Muscle of leg (tissue), 11 donors: Measurements from ENCODE around the gene ARHGEF18. TPM values are rescaled to one million over a fixed set of nuclear protein-coding genes. Genes with fewer than 3 reads are reported as not detected.
A peak's percentile ranks its signal among the peaks of the same experiment; 100 is the strongest.
"Not testable (repeated sequence)": the region's sequence is repeated elsewhere in the genome, so short reads cannot be mapped to it uniquely, and the experiment has no call there.

ENCODE experiments used
- DNase-seq: peaks from one replicate; pipeline ENCODE4 v3.0.0; 2013
- H3K27ac ChIP-seq: one replicate; pipeline ENCODE4 v1.5.1; 2013; ENCODE audit warnings: mild to moderate bottlenecking, low read length, control low read depth
- H3K27me3 ChIP-seq: one replicate; pipeline ENCODE4 v1.6.1; 2013; ENCODE audit warnings: low read length; ENCODE audit not compliant: control insufficient read depth, insufficient read depth
- H3K36me3 ChIP-seq: one replicate; pipeline ENCODE4 v1.6.1; 2013; ENCODE audit warnings: low read length; ENCODE audit not compliant: control insufficient read depth, insufficient read depth
- H3K4me1 ChIP-seq: one replicate; pipeline ENCODE4 v1.6.1; 2013; ENCODE audit warnings: low read length; ENCODE audit not compliant: control insufficient read depth, insufficient read depth
- H3K4me3 ChIP-seq: one replicate; pipeline ENCODE4 v1.5.1; 2013; ENCODE audit warnings: low read length, control low read depth
- H3K9me3 ChIP-seq: replicated peaks from 2 replicates; pipeline ENCODE4 v1.6.1; 2013; ENCODE audit warnings: low read depth, low read length; ENCODE audit not compliant: control insufficient read depth
- WGBS: methylation state at CpG from one replicate; pipeline ENCODE4 v1.1.5; 2013; ENCODE audit warnings: missing lambda C conversion rate; ENCODE audit not compliant: insufficient coverage; 5-methylcytosine and 5-hydroxymethylcytosine counted together
- polyA plus RNA-seq, 8 donors: library from polyadenylated mRNA; unstranded; fragments of 120-200 nt; gene quantifications; one replicate each; pipeline versions ENCODE4 v1.2.1 to v1.2.3, GENCODE V29; 2013; ENCODE audit warnings: inconsistent platforms in 1 of 8, low replicate concordance in 1 of 8; ENCODE audit not compliant: insufficient read length in 8 of 8, insufficient read depth in 1 of 8
- total RNA-seq: library from RNA; stranded (reverse); fragments of 120-200 nt; gene quantifications from one replicate; pipeline ENCODE4 v1.2.4, GENCODE V29; 2013

ARHGEF18 gene
- total and polyA plus RNA-seq, 9 donors: 11.5 to 18.0 (median 15.7) TPM

DNA sequence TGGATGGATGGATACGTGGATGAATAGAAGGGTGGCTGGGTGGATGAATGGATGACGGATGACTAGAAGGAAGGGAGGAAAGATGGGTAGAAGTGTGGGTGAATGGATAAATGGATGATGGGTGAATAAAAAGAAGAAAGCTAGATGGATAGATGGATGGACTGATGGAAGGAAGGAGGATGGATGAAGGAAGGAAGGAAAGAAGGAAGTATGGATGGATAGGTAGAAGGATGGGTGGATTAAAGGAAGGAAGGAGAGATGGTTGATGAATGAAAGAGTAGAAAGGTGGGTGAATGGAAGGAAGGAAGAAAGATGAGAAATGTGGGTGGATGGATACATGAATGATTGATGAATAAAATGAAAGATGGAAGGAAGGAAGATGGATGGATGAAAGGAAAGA lies 14.5 kb downstream of the ARHGEF18 start:
- no peaks in the 10 kb centered on the region for H3K36me3 ChIP-seq
- no peak overlapping the region for H3K27ac ChIP-seq
- WGBS: 84% methylated on average over 2 of the region's 2 CpGs
- no peaks in the 10 kb centered on the region for H3K27me3 ChIP-seq
- H3K4me1 ChIP-seq: no peaks in the 10 kb centered on the region
- H3K9me3 ChIP-seq: no peaks in the 10 kb centered on the region
- DNase-seq: no peak
- no peak overlapping the region for H3K4me3 ChIP-seq

DNA sequence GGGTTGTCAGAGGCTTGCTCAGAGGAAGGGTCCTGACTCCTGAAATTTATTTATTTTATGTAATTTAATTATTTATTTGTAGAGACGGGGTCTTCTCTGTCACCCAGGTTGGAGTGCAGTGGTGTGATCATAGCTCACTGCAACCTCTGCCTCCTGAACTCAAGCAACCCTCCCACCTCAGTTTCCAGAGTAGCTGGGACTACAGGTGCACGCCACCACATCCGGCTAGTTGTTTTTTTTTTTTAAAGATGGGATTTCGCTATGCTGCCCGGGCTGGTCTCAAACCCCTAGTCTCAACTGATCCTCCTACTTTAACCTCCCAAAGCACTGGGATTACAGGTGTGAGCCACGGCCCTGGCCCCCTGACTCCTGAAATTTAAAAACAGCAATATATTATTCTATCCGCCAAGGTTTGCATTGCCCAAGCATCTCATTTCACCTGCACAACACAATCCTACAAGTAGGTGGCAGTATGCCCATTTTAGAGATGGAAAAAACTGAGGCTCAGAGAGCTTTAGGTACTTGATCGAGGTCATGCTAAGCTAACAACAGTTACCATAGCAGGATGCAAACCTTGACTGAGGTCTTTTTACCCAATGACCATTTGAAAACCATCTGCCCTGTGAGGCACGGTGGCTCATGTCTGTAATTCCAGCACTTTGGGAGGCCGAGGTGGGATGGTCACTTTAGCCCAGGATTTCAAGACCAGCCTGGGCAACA lies 18.1 kb downstream of the ARHGEF18 start:
- Histone ChIP-seq H3K27ac (no peak overlapping the region), H3K36me3 (no peaks in the 10 kb centered on the region), H3K27me3 (no peaks in the 10 kb centered on the region), H3K4me1 (no peaks in the 10 kb centered on the region), H3K4me3 (no peak overlapping the region), H3K9me3 (no peaks in the 10 kb centered on the region)
- DNase-seq: peak; percentile 33
- WGBS: 88% methylated on average over 3 of the region's 10 CpGs

DNA sequence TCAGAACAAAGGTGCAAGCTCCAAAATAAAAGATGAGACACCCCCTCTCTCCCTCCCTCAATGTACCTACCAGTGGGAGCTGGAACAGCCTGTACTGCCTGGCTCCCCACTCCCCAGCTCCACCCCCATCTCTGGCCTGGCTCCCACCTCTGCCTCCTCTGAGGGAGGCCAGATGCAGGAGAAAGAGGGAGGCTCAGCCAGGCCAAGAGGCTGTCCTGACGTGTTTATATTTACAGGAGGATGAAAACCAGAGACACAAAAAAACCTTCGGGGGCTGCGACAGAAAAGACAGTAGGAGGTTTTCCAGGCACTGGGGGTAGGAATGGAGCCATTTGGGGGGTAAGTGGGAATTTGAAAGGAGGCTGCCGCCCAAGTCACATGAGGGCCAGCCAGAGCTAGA lies 19.7 kb downstream of the ARHGEF18 start:
- no peaks in the 10 kb centered on the region for H3K27me3 ChIP-seq
- H3K4me1 ChIP-seq: no peaks in the 10 kb centered on the region
- no peaks in the 10 kb centered on the region for H3K36me3 ChIP-seq
- H3K4me3 ChIP-seq: no peak overlapping the region
- H3K27ac ChIP-seq: no peak overlapping the region
- no peaks in the 10 kb centered on the region for H3K9me3 ChIP-seq
- no peak for DNase-seq
- WGBS: 21% methylated on average over 4 of the region's 4 CpGs

DNA sequence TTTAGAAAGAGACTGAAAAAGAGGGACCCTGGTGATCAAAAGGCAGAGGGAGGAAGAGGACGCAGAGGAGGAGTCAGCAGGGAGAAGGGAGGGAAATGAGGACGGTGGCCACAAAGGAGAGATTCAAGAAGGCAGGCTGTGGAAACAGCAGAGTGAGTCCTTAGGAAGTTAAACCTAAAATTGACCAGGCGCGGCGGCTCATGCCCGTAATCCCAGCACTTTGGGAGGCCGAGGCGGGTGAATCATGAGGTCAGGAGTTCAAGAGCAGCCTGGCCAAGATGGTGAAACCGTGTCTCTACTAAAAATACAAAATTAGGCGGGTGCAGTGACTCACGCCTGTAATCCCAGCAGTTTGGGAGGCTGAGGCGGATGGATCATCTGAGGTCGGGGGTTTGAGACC lies 20.1 kb downstream of the ARHGEF18 start:
- not testable (repeated sequence) for H3K4me1 ChIP-seq, H3K27me3 ChIP-seq, H3K27ac ChIP-seq, H3K4me3 ChIP-seq, H3K36me3 ChIP-seq, H3K9me3 ChIP-seq, DNase-seq
- 43% methylated on average over 10 of the region's 13 CpGs for whole genome bisulfite sequencing

DNA sequence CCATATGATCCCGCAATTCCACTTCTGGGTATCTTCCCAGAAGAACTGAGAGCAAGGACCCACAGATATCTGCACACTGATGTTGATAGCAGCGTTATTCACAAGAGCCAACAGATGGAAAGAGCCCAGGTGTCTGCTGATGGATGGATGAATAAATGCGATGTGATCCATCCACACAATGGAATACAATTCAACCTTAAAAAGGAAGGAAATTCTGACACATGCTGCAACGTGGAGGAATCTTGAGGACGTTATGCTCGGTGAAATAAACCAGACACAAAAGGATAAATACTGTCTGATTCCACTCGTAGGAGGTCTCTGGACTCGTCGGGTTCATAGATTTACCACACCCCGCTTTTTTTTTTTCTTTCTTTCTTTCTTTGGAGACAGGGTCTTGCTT lies 21.8 kb downstream of the ARHGEF18 start:
- H3K27me3 ChIP-seq: no peaks in the 10 kb centered on the region
- no peak overlapping the region for H3K4me3 ChIP-seq
- no peaks in the 10 kb centered on the region for H3K4me1 ChIP-seq
- whole genome bisulfite sequencing: 72% methylated on average over 6 of the region's 10 CpGs
- no peaks in the 10 kb centered on the region for H3K36me3 ChIP-seq
- H3K27ac ChIP-seq: no peak overlapping the region
- DNase-seq: no peak
- no peaks in the 10 kb centered on the region for H3K9me3 ChIP-seq

DNA sequence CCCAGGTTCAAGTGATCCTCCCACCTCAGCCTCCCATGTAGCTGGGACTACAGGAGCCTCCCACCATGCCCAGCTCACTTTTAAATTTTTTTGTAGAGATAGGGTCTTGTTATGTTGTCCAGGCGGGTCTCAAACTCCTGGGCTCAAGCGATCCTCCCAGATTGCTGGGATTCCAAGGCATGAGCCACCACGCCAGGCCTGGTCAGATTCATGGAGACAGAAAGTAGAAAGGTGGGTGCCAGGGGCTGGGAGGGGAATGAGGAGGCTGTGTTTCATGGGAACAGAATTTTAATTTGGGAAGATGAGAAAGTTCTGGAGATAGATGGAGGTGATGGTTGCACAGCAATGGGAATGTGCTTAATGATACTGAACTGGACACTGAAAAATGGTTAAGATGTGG lies 22.3 kb downstream of the ARHGEF18 start:
- Histone ChIP-seq H3K27me3 (no peaks in the 10 kb centered on the region), H3K27ac (no peak overlapping the region), H3K9me3 (no peaks in the 10 kb centered on the region), H3K4me1 (no peaks in the 10 kb centered on the region), H3K4me3 (no peak overlapping the region), H3K36me3 (no peaks in the 10 kb centered on the region)
- no peak for DNase-seq
- WGBS: 100% methylated on average over 3 of the region's 3 CpGs

DNA sequence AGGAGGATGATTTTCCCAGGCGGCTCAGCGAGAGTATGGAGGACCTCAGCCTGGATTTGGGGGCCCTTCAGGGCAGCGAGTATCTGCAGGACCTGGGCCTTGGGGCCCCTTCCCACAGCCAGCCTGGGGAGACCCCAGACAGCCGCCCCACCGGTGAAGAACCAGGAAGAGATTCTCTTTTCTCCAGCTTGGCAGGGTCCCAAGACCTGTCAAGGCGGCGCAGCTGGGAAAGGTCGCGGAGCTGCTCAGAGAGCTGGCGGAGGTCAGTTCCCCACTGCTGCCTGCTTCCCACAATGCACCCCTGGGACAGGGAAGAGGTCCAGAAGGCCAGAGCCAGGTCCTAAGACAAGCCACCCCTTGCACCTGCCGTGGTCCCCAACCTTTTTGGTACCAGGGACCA lies 24.1 kb downstream of the ARHGEF18 start:
- Histone ChIP-seq H3K36me3 (no peaks in the 10 kb centered on the region), H3K27me3 (no peaks in the 10 kb centered on the region), H3K9me3 (no peaks in the 10 kb centered on the region), H3K27ac (no peak overlapping the region), H3K4me1 (no peaks in the 10 kb centered on the region), H3K4me3 (no peak overlapping the region)
- DNase-seq: no peak
- 75% methylated on average over 8 of the region's 11 CpGs for WGBS

DNA sequence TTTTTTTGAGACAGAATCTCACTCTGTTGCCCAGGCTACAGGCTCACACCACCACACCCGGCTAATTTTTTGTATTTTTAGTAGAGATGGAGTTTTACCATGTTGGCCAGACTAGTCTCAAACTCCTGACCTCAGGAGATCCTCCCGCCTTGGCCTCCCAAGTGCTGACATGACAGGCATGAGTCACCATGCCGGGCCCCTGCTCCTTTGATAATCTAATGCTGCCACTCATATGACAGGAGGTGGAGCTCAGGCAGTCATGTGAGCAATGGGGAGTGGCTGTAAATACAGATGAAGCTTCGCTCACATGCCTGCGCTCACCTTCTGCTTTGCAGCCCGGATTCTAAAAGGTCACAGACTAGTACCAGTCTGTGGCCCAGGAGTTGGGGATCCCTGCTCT lies 25.1 kb downstream of the ARHGEF18 start:
- no peaks in the 10 kb centered on the region for H3K4me1 ChIP-seq
- H3K27me3 ChIP-seq: no peaks in the 10 kb centered on the region
- H3K27ac ChIP-seq: no peak overlapping the region
- no peaks in the 10 kb centered on the region for H3K36me3 ChIP-seq
- no peak overlapping the region for H3K4me3 ChIP-seq
- no peak for DNase-seq
- 86% methylated on average over 3 of the region's 6 CpGs for WGBS
- H3K9me3 ChIP-seq: no peaks in the 10 kb centered on the region

DNA sequence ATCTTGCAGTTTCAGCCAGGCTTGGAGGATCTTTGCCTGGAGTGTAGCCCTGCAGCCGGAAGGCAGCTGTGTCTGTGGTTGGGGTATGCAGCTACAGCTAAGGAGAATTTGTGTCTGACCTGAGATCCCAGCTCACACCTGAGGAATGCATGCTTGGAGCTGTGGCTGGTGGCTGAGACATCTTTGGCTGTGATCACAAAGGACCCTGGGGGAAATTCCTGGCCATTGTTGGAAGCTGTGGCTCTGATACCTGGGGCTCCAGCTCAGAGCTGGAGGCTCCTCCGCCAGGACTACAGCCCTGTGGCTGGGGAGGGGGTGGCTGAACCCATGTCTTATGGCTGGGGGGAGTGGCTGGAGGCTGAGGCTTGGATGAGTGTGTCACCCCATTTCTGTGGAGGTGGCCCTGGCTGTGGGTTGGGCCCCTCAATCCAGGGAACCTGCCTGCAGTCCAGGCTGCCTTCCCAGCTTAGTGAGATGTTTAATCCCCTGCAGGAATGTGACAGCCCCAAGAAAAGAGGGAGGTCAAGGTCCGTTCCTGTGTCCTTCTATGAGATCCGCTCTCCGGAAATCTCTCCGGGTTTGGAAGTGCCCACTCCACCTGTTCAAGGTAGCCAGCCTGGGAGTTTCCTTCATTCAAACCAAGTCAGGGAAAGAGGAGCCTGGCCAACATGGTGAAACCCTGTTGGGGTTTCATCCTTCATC lies 27.6 kb downstream of the ARHGEF18 start:
- H3K9me3 ChIP-seq: no peaks in the 10 kb centered on the region
- H3K36me3 ChIP-seq: no peaks in the 10 kb centered on the region
- no peaks in the 10 kb centered on the region for H3K4me1 ChIP-seq
- no peak for DNase-seq
- H3K4me3 ChIP-seq: no peak overlapping the region
- no peaks in the 10 kb centered on the region for H3K27me3 ChIP-seq
- no peak overlapping the region for H3K27ac ChIP-seq
- WGBS: 71% methylated on average over 5 of the region's 6 CpGs

DNA sequence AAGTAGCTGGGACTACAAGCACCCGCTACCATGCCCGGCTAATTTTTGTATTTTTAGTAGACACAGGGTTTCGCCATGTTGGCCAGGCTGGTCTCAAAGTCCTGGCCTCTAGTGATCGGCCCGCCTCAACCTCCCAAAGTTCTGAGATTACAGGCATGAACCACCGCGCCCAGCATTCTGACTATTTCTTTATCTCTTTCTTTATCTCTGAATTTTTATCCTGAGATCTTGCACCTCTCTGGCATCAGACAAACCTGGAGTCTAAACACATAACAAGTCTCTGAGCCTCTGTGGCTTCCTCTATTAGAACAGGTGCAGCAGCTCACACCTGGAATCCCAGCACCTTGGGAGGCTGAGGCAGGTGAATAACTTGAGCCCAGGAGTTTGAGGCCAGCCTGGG lies 28.5 kb downstream of the ARHGEF18 start:
- Histone ChIP-seq H3K4me3 (no peak overlapping the region), H3K36me3 (no peaks in the 10 kb centered on the region), H3K4me1 (no peaks in the 10 kb centered on the region), H3K9me3 (no peaks in the 10 kb centered on the region), H3K27me3 (no peaks in the 10 kb centered on the region), H3K27ac (no peak overlapping the region)
- 93% methylated on average over 7 of the region's 7 CpGs for WGBS
- DNase-seq: no peak
